HG03159 (cell line): ENCODE data around the gene TIMMDC1.
"Not testable (repeated sequence)": the region's sequence is repeated elsewhere in the genome, so short reads cannot be mapped to it uniquely, and the experiment has no call there.

ENCODE experiments used
- ATAC-seq: cut with Tn5 transposase; IDR thresholded peaks from one replicate; pipeline ENCODE4 v1.9.1; 2021; ENCODE audit warnings: mild to moderate bottlenecking, moderate library complexity; ENCODE audit not compliant: unreplicated experiment

TIMMDC1 gene

DNA sequence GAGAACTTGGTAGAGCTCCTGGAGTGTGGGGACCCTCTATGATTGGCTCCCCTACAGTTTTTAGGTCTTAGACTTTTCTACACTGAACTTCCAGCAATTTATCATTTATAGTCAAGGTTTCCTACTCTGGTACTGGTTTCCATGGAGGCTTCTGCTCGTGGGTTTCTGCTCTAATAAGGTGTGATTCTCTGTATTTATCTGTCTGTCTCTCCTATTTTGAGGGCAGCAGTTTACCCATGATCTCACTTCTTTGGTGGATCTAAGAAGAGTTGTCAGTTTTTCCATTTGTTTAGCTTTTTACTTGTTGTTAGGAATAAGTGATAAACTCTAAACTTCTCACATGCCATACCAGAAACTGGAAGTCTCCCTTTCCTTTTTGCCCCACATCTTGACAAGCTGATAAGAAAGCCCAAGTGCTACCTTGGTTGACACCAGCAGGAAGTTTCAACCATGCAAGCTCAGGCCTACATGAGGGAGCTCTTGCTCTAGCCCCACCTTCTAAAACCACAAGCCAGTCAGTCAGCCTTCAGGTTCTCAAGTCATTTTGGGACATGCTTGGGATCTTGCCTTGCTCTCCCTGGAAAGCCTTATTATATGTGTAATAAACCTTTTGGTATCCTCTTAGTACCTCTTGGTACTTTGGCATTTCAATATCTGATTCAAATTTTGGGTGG lies 10.0 kb downstream of the TIMMDC1 start:
- ATAC-seq, result no peak

DNA sequence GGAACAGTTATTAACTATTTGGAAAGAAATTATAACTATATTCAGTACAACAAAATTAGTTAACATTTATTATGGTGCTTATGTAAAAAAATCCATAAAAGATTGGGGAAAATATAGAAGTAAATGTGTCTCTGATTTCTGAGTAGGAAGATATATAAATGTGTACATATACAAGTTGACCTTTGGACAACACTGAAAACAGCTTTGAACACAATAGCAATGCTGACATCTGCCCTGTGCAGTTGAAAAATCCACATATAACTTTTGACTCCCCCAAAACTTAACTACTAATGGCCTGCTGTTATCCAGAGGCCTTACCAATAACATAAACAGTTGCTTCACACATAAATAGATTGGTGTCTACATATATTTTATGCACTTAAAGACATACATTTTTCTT lies 12.3 kb downstream of the TIMMDC1 start:
- ATAC-seq, result no peak

DNA sequence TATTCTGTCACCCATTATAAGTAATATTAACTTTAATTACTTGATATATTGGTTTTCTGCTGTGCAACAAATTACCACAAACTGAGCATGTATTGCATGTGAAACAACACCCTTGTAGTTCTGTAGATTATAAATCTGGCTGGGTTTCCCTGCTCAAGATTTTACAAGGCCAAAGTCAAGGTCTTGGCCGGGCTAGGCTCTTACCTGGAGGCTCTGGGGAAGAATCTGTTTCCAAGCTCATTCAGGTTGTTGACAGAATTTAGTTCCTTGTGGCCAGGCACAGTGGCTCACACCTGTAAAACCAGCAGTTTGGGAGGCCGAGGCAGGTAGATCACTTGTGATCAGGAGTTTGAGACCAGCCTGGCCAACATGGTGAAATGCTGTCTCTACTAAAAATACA lies 16.3 kb downstream of the TIMMDC1 start:
- no peak for ATAC-seq

- ATAC-seq, result no peak
Measured at GRCh38 chr3:119517112-119517511, 18.8 kb downstream of the TIMMDC1 start.

DNA sequence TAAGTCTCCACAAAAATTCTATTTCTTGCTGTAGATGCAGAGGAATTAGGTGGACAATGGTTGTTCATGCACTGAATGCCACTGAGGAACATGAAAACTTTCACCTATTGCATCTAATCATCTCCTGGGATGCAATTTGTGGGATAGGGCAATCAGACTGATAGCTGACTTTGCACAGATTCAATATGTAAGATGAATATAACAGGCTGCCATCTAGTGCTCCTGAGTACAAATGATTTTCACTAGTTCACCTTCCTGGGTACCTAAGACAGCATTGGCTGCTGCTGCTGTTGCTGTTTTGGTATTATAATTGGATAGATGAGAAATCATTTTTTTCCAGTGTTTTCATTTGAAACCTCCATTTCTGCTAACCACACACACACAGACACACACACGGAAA lies 19.7 kb downstream of the TIMMDC1 start:
- ATAC-seq, result no peak

GRCh38 chr3:119524931-119525662 lies 26.8 kb downstream of the TIMMDC1 start:
- no peak for ATAC-seq

DNA sequence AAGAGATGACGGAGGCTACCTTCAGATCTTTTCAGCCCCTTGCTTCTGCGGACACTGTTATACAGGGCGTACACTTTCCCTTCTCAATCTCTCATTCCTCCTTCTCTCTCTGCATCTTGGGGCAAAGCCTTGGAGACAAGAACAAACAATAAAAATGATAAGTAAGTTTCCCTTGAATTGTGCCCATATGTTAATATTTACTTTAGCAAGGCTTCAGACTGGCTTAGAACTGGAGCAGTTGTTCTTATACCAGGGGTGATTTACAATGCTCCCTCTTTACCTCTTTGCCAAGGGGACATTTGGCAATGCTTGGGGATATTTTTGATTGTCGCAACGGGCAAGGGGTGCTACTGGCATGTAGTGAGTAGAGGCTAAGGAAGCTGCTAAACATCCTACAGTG lies 29.4 kb downstream of the TIMMDC1 start:
- no peak for ATAC-seq

DNA sequence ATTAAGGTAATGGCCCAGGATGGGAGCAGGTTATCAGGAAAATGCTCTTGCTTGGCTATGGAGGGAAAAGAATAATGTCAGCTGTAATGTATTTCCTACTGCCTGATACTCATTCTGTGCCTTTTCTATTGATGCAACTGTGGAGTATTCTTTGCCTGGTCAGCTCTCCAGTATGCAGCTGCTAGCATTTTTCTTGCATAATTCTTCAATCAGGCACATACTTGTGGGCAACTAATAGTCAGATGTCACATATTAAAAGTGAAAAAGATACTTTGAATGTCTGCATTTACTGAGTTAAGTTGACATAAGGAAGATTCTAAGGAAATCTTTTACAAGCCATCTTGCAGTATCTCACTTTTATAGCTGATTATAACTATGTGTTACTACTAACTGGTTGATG lies 31.5 kb downstream of the TIMMDC1 start:
- no peak for ATAC-seq

- ATAC-seq, result no peak
Measured at GRCh38 chr3:119530456-119530855, 32.1 kb downstream of the TIMMDC1 start.

- no peak for ATAC-seq
Measured at GRCh38 chr3:119531151-119531550, 32.8 kb downstream of the TIMMDC1 start.

- ATAC-seq, result no peak
Measured at GRCh38 chr3:119534296-119534695, 35.9 kb downstream of the TIMMDC1 start.

- no peak for ATAC-seq
Measured at GRCh38 chr3:119536757-119537156, 38.4 kb downstream of the TIMMDC1 start.

GRCh38 chr3:119538772-119539171 lies 40.4 kb downstream of the TIMMDC1 start:
- ATAC-seq, result no peak

DNA sequence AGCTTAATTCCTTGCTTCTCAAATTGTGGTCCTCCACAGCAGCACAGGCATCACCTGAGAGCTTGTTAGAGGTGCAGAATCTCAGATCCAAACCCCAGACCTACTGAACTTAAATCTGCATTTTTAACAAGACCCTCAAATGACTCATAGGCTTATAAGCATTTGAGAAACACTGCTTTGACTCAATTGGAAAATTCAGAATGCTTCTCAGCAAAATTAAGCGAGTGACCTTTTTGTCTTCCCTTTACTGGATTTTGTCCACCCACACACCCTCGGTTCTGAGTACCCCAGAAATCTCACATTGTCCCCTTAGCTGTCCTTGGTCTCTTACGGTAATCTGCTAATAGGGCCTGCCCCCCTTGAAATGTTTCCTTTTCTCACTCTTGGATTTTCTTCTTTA lies 43.2 kb downstream of the TIMMDC1 start:
- no peak for ATAC-seq

DNA sequence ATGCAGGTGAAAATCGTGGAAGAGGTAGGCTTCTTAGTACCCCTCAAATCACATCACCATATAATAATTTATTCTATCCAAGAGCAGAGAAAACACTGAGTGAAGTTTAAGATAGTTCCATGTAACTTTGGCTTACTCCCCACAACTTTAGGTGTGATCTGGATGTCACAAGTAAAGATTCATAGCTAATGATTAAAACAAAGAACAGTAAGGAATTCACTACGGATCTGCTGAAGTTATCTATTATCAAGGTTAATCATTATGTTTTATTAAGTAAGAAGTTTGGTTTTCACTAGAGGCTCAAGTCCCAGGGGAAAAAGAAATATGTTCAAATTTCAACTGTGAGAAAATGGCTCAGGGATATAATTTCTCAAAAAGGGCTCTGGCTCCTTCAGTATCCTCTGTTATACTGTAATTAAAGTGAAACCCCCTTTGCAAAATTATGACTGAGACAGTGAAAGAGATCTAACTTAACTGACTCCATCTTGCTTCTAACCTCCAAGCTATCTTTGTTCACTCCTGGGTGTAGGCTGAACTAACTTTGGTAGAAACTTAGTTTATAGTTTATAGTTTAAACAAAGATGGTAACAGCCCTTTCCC lies 43.9 kb downstream of the TIMMDC1 start:
- ATAC-seq, result no peak

GRCh38 chr3:119543147-119543546 lies 44.8 kb downstream of the TIMMDC1 start:
- no peak for ATAC-seq

DNA sequence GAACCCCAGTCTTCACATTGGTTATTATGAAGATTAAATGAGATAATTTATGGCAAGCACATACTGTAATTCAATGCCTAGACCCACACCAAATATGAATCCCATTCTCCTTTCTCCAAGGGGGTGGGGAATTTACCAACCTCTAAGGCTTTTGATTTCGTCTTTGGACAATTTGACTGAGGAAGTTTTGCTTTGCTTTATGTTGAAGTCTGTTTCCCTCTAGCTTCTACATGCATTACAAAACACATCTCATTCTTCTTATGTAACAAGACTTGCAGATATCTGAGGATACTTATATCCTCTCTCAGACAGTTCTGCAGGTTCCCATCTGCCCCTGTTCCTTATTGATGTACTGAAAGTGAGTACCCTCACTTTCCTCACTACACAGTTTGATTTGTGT lies 48.9 kb downstream of the TIMMDC1 start:
- no peak for ATAC-seq

DNA sequence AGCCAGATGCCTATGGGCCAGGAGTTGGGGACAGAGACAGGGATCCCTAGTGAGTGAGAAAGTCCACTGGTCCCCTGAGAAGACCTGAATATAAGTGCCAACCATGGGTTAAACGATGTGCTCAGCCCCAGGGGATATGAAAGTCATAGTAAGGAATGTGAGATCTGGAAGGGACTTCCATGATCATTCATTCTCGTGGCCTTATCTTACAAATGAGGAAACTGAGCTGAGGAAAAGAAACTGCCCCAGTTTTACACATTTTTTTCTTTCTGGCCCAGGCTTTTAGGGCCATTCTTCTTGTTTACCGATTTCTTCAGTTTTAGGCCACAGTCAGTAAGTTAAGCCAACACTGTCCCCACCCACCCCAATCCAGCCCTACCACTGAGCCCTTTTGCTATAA lies 50.0 kb downstream of the TIMMDC1 start:
- ATAC-seq, result no peak

- ATAC-seq, result no peak
Measured at GRCh38 chr3:119550192-119550910, 52.0 kb downstream of the TIMMDC1 start.

DNA sequence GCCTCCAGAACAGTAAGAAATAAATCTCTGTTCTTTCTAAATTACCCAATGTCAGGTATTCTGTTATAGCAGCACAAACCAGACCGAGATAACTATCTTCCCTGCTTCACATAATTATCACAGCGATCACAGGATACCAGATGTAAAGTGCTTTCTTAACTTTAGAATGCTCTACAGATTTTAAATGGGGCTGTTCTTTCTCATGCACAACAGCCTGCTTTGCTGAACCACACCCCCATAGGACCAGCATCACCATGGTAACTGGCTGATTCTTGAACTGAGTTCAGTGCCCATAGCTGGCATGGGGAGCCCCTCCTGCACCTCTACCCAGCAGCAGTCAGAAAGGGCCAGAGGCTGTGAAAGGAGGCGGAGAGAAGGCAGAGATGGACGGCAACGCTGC lies 53.3 kb downstream of the TIMMDC1 start:
- ATAC-seq, result no peak

DNA sequence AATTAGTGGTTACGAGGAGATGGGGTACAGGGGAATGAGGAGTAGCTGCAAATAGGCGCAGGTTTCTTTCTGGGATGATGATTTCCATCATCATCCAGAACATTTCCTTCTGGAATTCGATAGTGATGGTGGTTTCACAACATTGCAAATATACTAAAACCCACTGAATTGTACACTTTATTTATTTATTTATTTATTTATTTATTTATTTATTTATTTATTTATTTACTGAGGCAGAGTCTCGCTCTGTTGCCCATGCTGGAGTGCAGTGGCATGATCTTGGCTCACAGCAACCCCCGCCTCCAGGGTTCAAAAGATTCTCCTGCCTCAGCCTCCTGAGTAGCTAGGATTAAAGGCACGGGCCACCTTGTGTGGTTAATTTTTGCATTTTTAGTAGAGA lies 54.6 kb downstream of the TIMMDC1 start:
- not testable (repeated sequence) for ATAC-seq
